Tibial artery (tissue), 4 donors: ENCODE data around the gene MGAT5.

ENCODE experiments used
- DNase-seq, 2 donors: peaks; one replicate each; pipeline ENCODE4 v3.0.0-alpha.2; 2019
- H3K27ac ChIP-seq, 2 donors: fragments of 200-600 bp; sonication (generic) in 1 of 2; 1 replicate in 1 of 2; 2 replicates in 1 of 2; pipeline ENCODE4 v1.5.1; 2018 to 2019; ENCODE audit warnings: mild to moderate bottlenecking in 1 of 2
- H3K27me3 ChIP-seq, 2 donors: fragments of 200-600 bp; sonication (generic) in 1 of 2; one replicate each; pipeline versions ENCODE4 v1.5.1 to v1.6.0; 2016 to 2019
- H3K36me3 ChIP-seq, 3 donors: fragments of 200-600 bp; sonication (generic) in 2 of 3; one replicate each; pipeline ENCODE4 v1.5.1; 2016 to 2019; ENCODE audit warnings: mild to moderate bottlenecking in 2 of 3
- H3K4me1 ChIP-seq, 4 donors: fragments of 200-600 bp; sonication (generic) in 2 of 4; 1 replicate in 3 of 4; 2 replicates in 1 of 4; pipeline ENCODE4 v1.5.1; 2016 to 2019
- H3K4me3 ChIP-seq, 2 donors: fragments of 200-600 bp; sonication (generic) in 1 of 2; 1 replicate in 1 of 2; 2 replicates in 1 of 2; pipeline ENCODE4 v1.5.1; 2018 to 2019; ENCODE audit warnings: mild to moderate bottlenecking in 2 of 2
- H3K9me3 ChIP-seq, 3 donors: fragments of 200-600 bp; sonication (generic) in 1 of 3; one replicate each; pipeline ENCODE4 v1.5.1; 2016 to 2019
- intact Hi-C: fragments of 100-400 bp; cut with DNase I; formaldehyde crosslinking; loops from one replicate; pipeline ENCODE4 v1.15.0; 2023; ENCODE audit warnings: low total_unique reads
- TF ChIP-seq, protein P1 (sequence below), 2 experiments: fragments of 200-600 bp in 1 of 2; fragments of 450-650 bp in 1 of 2; IDR thresholded peaks; one replicate each; pipeline ENCODE4 v1.5.1; 2017 to 2019; ENCODE audit warnings: antibody characterized with exemption in 2 of 2, mild to moderate bottlenecking in 1 of 2, moderate library complexity in 1 of 2

MGAT5 gene

GRCh38 chr2:134296301-134296700, 42.4 kb downstream of the MGAT5 start:
- Histone ChIP-seq H3K4me1 (peaks cover 0 to 30% (median 12%) of the 10 kb centered on the region in 4 donors), H3K4me3 (no peak overlapping the region), H3K27me3 (no peaks in the 10 kb centered on the region), H3K27ac (peak overlapping the region; percentile 49 to 54), H3K9me3 (no peaks in the 10 kb centered on the region), H3K36me3 (no peaks in the 10 kb centered on the region)
- intact Hi-C loops = no loop called here
- TF ChIP-seq, protein P1, sequence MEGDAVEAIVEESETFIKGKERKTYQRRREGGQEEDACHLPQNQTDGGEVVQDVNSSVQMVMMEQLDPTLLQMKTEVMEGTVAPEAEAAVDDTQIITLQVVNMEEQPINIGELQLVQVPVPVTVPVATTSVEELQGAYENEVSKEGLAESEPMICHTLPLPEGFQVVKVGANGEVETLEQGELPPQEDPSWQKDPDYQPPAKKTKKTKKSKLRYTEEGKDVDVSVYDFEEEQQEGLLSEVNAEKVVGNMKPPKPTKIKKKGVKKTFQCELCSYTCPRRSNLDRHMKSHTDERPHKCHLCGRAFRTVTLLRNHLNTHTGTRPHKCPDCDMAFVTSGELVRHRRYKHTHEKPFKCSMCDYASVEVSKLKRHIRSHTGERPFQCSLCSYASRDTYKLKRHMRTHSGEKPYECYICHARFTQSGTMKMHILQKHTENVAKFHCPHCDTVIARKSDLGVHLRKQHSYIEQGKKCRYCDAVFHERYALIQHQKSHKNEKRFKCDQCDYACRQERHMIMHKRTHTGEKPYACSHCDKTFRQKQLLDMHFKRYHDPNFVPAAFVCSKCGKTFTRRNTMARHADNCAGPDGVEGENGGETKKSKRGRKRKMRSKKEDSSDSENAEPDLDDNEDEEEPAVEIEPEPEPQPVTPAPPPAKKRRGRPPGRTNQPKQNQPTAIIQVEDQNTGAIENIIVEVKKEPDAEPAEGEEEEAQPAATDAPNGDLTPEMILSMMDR (IDR thresholded peaks at IDR 0.05) = no peak
- DNase-seq = no peak

GRCh38 chr2:134299334-134299733, 45.5 kb downstream of the MGAT5 start:
- Histone ChIP-seq H3K27me3 (no peaks in the 10 kb centered on the region), H3K4me1 (peaks cover 0 to 43% (median 17%) of the 10 kb centered on the region in 4 donors), H3K4me3 (no peak overlapping the region), H3K27ac (no peak overlapping the region), H3K9me3 (no peaks in the 10 kb centered on the region), H3K36me3 (no peaks in the 10 kb centered on the region)
- TF ChIP-seq, protein P1 (IDR thresholded peaks at IDR 0.05) = no peak
- no peak for DNase-seq
- intact Hi-C loops = no loop called here

- H3K36me3 ChIP-seq = no peaks in the 10 kb centered on the region
- H3K9me3 ChIP-seq = no peaks in the 10 kb centered on the region
- H3K4me1 ChIP-seq = peaks cover 0 to 31% (median 17%) of the 10 kb centered on the region in 4 donors
- no peak overlapping the region for H3K27ac ChIP-seq
- no peak for DNase-seq
- TF ChIP-seq, protein P1 (IDR thresholded peaks at IDR 0.05) = no peak
- no peaks in the 10 kb centered on the region for H3K27me3 ChIP-seq
- intact Hi-C loops = no loop called here
- no peak overlapping the region for H3K4me3 ChIP-seq
Observed at GRCh38 chr2:134300585-134300984, 46.7 kb downstream of the MGAT5 start.

- no peaks in the 10 kb centered on the region for H3K27me3 ChIP-seq
- no peak for DNase-seq
- no peaks in the 10 kb centered on the region for H3K9me3 ChIP-seq
- TF ChIP-seq, protein P1 (IDR thresholded peaks at IDR 0.05) = no peak
- no peaks in the 10 kb centered on the region for H3K36me3 ChIP-seq
- peak overlapping the region in 1 of 2 donors; percentile 43 for H3K27ac ChIP-seq
- peaks cover 0 to 24% (median 10%) of the 10 kb centered on the region in 4 donors for H3K4me1 ChIP-seq
- H3K4me3 ChIP-seq = no peak overlapping the region
- intact Hi-C loops = no loop called here
Observed at GRCh38 chr2:134301099-134301927, 47.4 kb downstream of the MGAT5 start.

DNA sequence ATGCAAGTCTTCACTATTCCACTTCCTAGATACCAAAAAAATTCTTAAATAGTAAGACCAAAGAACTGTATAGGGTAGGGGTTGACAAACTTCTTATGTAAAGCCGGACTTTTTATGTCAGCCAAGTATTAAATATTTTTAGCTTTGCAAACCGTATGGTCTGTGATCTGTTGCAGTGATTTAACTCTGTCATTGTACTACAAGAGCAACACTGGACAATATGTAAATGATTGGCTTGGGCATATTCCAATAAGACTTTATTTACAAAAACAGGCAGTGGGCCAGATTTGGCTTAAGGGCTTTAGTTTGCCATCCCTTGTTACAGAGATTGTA, 48.0 kb downstream of the MGAT5 start:
- H3K9me3 ChIP-seq = no peaks in the 10 kb centered on the region
- no peak for DNase-seq
- TF ChIP-seq, protein P1 (IDR thresholded peaks at IDR 0.05) = no peak
- intact Hi-C loops = no loop called here
- H3K4me3 ChIP-seq = no peak overlapping the region
- no peak overlapping the region for H3K27ac ChIP-seq
- H3K27me3 ChIP-seq = no peaks in the 10 kb centered on the region
- peaks cover 0 to 19% (median 8%) of the 10 kb centered on the region in 4 donors for H3K4me1 ChIP-seq
- no peaks in the 10 kb centered on the region for H3K36me3 ChIP-seq
